HCT116 (cell line): ENCODE measurements around the gene HOMER3. TPM values are rescaled to one million over a fixed set of nuclear protein-coding genes. Genes with fewer than 3 reads are reported as not detected.

Experiments used
- ATAC-seq: fragments of 200-7000 bp; cut with Tn5 transposase; 2 replicates; pipeline ENCODE4 v1.9.1; 2020; ENCODE audit warnings: mild to moderate bottlenecking, moderate library complexity
- BruUV-seq: library from RNA; stranded (reverse); fragments of 400-500 nt; replicated peaks from 2 replicates; lab custom pipeline; 2021; lab: Mats Ljungman, UMichigan
- CTCF ChIA-PET: fragments of 300-600 bp; sonication (Branson Sonifier 250); formaldehyde crosslinking; loops from one replicate; lab custom pipeline; 2021; ENCODE audit warnings: antibody characterized with exemption; lab: Charles Lee
- POLR2A ChIA-PET: fragments of 300-600, 350-600 bp; sonication (Branson Sonifier 250); formaldehyde crosslinking; loops from one replicate; lab custom pipeline; 2021; ENCODE audit warnings: antibody characterized with exemption; lab: Charles Lee
- RAD21 ChIA-PET, 2 experiments: fragments of 300-600 bp; sonication (Branson Sonifier 250); formaldehyde crosslinking; loops; one replicate each; lab custom pipeline; 2023; ENCODE audit warnings: low total read pairs in 2 of 2; ENCODE audit not compliant: uncharacterized antibody in 2 of 2, unreplicated experiment in 2 of 2, low non-redundant PET in 1 of 2; lab: Charles Lee
- DNase-seq: peaks from one replicate; pipeline ENCODE4 v3.0.0-alpha.2; 2010; ENCODE audit warnings: low read depth, low spot score
- H2AFZ ChIP-seq: fragments of 200-600 bp; shearing (Covaris generic), sonication (generic); 2 replicates; pipeline ENCODE4 v1.6.1; 2017; ENCODE audit warnings: low read depth, mixed run types, mixed read lengths, antibody characterized with exemption, low read length; ENCODE audit not compliant: poor library complexity, severe bottlenecking
- H3K27ac ChIP-seq: 2 replicates; pipeline ENCODE4 v1.5.1; 2012; ENCODE audit warnings: low read depth, low read length
- H3K27me3 ChIP-seq: fragments of 200-600 bp; sonication (generic); 2 replicates; pipeline ENCODE4 v1.6.1; 2016; ENCODE audit warnings: mixed run types, low read length, mixed read lengths; ENCODE audit not compliant: insufficient read depth
- H3K36me3 ChIP-seq, 2 experiments: fragments of 200-500 bp in 1 of 2; fragments of 200-600 bp in 1 of 2; sonication (Bioruptor generic) in 1 of 2; sonication (generic) in 1 of 2; 2 replicates each; pipeline versions ENCODE4 v1.5.1 to v1.6.1; 2014 to 2016; ENCODE audit warnings: low read length in 2 of 2, inconsistent platforms in 1 of 2, mixed read lengths in 1 of 2, mixed run types in 1 of 2; ENCODE audit not compliant: insufficient read depth in 2 of 2, control insufficient read depth in 1 of 2
- H3K4me1 ChIP-seq, 2 experiments: fragments of 200-600 bp in 1 of 2; sonication (generic) in 1 of 2; 2 replicates each; pipeline versions ENCODE4 v1.5.1 to v1.6.1; 2012 to 2017; ENCODE audit warnings: low read length in 2 of 2, inconsistent platforms in 1 of 2, mild to moderate bottlenecking in 1 of 2, mixed read lengths in 1 of 2, mixed run types in 1 of 2, moderate library complexity in 1 of 2; ENCODE audit not compliant: insufficient read depth in 2 of 2, control insufficient read depth in 1 of 2
- H3K4me2 ChIP-seq: fragments of 200-600 bp; sonication (generic); 2 replicates; pipeline ENCODE4 v1.6.1; 2017; ENCODE audit warnings: mixed run types, low read length, mixed read lengths
- H3K4me3 ChIP-seq, 2 experiments: fragments of 200-600 bp in 1 of 2; sonication (generic) in 1 of 2; replicated peaks in 1 of 2; 2 replicates each; pipeline ENCODE4 v1.5.1; 2011 to 2016; ENCODE audit warnings: low read length in 2 of 2, control low read depth in 1 of 2, low read depth in 1 of 2, mild to moderate bottlenecking in 1 of 2, mixed read lengths in 1 of 2, mixed run types in 1 of 2
- H3K79me2 ChIP-seq: fragments of 200-600 bp; sonication (generic); 2 replicates; pipeline ENCODE4 v1.6.1; 2017; ENCODE audit warnings: mild to moderate bottlenecking, mixed run types, low read length, moderate library complexity, mixed read lengths; ENCODE audit not compliant: insufficient read depth
- H3K9ac ChIP-seq: fragments of 200-600 bp; sonication (generic); 2 replicates; pipeline ENCODE4 v1.6.1; 2016; ENCODE audit warnings: low read length, mixed read lengths
- H3K9me2 ChIP-seq: fragments of 200-600 bp; sonication (generic), shearing (Covaris generic); 2 replicates; pipeline ENCODE4 v1.6.1; 2017; ENCODE audit warnings: mixed run types, mild to moderate bottlenecking, moderate library complexity; ENCODE audit not compliant: insufficient read depth
- H3K9me3 ChIP-seq, 2 experiments: fragments of 200-500 bp in 1 of 2; fragments of 200-600 bp in 1 of 2; sonication (Bioruptor generic) in 1 of 2; sonication (generic) in 1 of 2; 2 replicates each; pipeline ENCODE4 v1.6.1; 2014 to 2017; ENCODE audit warnings: low read length in 2 of 2, mixed read lengths in 2 of 2, inconsistent platforms in 1 of 2, low read depth in 1 of 2, mild to moderate bottlenecking in 1 of 2, mixed run types in 1 of 2, moderate library complexity in 1 of 2; ENCODE audit not compliant: control insufficient read depth in 1 of 2, insufficient read depth in 1 of 2
- H4K20me1 ChIP-seq: fragments of 200-600 bp; sonication (generic), shearing (Covaris generic); 2 replicates; pipeline ENCODE4 v1.6.1; 2017; ENCODE audit warnings: mixed run types, mild to moderate bottlenecking, moderate library complexity; ENCODE audit not compliant: insufficient read depth
- CTCF ChIP-seq, 3 experiments: fragments of 200-600 bp in 1 of 3; sonication (generic) in 1 of 3; IDR thresholded peaks in 2 of 3; conservative IDR thresholded peaks in 1 of 3; 2 replicates each; pipeline ENCODE4 v1.5.1; 2012 to 2017; ENCODE audit warnings: low read depth in 2 of 3, low read length in 2 of 3, antibody characterized with exemption in 1 of 3, borderline replicate concordance in 1 of 3, control low read depth in 1 of 3, mild to moderate bottlenecking in 1 of 3, mixed read lengths in 1 of 3, mixed run types in 1 of 3, moderate library complexity in 1 of 3; ENCODE audit not compliant: insufficient read depth in 1 of 3
- FOSL1 ChIP-seq: IDR thresholded peaks from 2 replicates; pipeline ENCODE4 v1.6.1; 2012; ENCODE audit warnings: low read depth
- RAD21 ChIP-seq: IDR thresholded peaks from 2 replicates; pipeline ENCODE4 v1.6.1; 2012; ENCODE audit warnings: low read depth, mild to moderate bottlenecking
- ZBTB33 ChIP-seq: IDR thresholded peaks from 2 replicates; pipeline ENCODE4 v1.6.1; 2011; ENCODE audit warnings: mild to moderate bottlenecking, low read length, moderate library complexity; ENCODE audit not compliant: insufficient replicate concordance; ENCODE audit errors: extremely low read depth
- intact Hi-C: fragments of 100-400 bp; cut with micrococcal nuclease; formaldehyde crosslinking; loops from 2 replicates; pipeline ENCODE4 v1.10.0; 2022
- total RNA-seq: library from RNA; stranded (reverse); gene quantifications from one replicate; pipeline ENCODE4 v1.2.1, GENCODE V29; 2021; ENCODE audit not compliant: unreplicated experiment

Gene HOMER3
- total RNA-seq, 1 experiment from 2014 or later: 45.2 TPM

GRCh38 chr19:18990128-18990708 is 49.2 kb upstream of the HOMER3 start:
- peaks cover 29 to 37% of the 10 kb centered on the region in 2 experiments for H3K36me3 ChIP-seq
- H4K20me1 ChIP-seq: no peaks in the 10 kb centered on the region
- H3K4me1 ChIP-seq: peaks cover 0 to 9% of the 10 kb centered on the region in 2 experiments; a peak in 1 of 4 replicates
- BruUV-seq: no TSS peak
- H3K9me2 ChIP-seq: no peaks in the 10 kb centered on the region
- no peak overlapping the region for H2AFZ ChIP-seq
- CTCF ChIA-PET: no interaction called here
- intact Hi-C loops: no loop called here
- H3K79me2 ChIP-seq: no peaks in the 10 kb centered on the region
- no peak overlapping the region for H3K9ac ChIP-seq
- no peaks in the 10 kb centered on the region for H3K9me3 ChIP-seq
- ATAC-seq (no peak), DNase-seq (no peak)
- RAD21 ChIA-PET: no interaction called here
- POLR2A ChIA-PET: no interaction called here
- no peak overlapping the region for H3K4me3 ChIP-seq
- TF ChIP-seq FOSL1: no peak
- TF ChIP-seq ZBTB33: no peak
- TF ChIP-seq RAD21: no peak
- no peak for TF ChIP-seq CTCF (IDR thresholded peaks at IDR 0.05 in 2 of 3, conservative IDR thresholded peaks at IDR 0.05 in 1 of 3; ENCODE audit: borderline replicate concordance in 1 of 3, insufficient read depth in 1 of 3, low read depth in 2 of 3, low read length in 2 of 3)
- no peaks in the 10 kb centered on the region for H3K27me3 ChIP-seq
- H3K27ac ChIP-seq: no peak overlapping the region; the same call in 1 of the 2 replicates
- H3K4me2 ChIP-seq: no peak overlapping the region
